Measurements from ENCODE around the gene MME.

The MME gene

GRCh38 chr3:155079746-155080487 is at the start of gene MME:
MME (plus strand) TSS chr3:155080319; CDS start chr3:155084168, 3,849 bp downstream.
- DNase-seq = no peak

- DNase-seq = no peak
These were observed 48.9 kb upstream of the MME start for GRCh38 chr3:155031186-155031585.

GRCh38 chr3:155032918-155033317 is 47.2 kb upstream of the MME start:
- DNase-seq = no peak

DNA sequence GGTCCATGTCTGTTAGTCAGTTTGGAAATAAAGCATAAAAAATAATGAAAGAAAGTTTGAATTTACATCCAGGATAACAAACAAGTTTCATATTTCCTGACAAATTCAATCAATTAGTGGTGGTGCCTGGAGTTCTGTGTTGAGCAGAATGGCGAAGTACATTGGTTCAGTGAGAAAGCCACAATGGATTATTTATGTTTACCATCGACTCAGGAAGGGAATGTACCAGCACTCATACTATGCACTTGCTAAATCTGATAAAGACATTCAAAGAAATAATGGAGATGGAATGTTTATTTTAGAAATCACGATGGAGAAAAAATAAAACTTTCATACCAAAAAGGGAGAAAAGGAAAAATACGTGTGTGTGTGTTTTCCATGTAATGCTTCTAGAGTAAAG is 45.3 kb upstream of the MME start:
- no peak for DNase-seq

GRCh38 chr3:155035553-155035952 is 44.6 kb upstream of the MME start:
- no peak for DNase-seq

DNA sequence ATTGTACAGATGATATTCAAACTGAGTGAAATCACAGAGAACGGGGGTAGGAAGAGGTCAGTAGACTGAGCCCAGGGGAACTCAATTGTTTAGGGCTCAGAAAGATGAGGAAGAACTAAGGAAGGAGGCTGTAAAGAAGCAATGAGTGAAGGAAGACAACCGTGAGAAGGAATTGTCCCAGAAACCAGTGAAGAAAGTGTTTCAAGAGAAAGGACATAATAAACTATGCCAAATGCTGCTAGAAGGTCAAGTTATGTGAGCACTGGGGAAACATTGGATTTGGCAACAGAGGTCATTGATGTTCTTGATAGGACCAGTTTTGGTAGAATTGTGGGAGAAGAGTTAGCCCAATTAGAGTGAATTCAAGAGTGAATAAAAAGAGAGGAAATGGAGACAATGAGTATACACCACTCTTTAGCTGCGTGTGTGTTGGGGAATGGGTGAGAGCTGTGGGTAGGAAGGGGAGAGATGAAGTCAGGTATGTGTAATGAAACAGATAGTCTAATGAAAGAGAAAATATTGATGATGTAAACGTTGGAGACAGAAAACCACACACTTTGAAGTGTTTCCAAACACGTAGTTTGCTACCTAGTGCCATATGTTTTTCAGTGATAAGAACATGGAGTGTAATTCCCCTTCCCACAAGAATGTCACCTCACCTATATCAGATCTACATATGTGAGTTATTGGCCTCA is 42.5 kb upstream of the MME start:
- no peak for DNase-seq

DNA sequence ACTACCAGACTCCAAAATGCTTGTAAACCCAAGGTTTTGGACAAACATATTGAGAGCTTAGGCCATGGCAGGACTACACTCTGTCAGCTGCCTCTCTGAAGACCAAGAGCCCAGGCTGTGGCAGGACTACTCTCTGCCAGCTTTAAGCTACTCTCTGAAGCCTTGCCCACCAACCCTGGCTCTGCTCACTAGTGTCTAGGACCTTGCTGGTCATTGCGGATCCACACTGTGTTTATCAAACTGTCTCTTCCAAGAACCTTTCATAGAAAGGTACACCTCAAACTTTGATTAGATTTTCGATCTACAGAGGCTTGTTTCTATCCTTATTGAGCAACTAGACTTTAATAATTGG is 41.9 kb upstream of the MME start:
- DNase-seq = no peak

DNA sequence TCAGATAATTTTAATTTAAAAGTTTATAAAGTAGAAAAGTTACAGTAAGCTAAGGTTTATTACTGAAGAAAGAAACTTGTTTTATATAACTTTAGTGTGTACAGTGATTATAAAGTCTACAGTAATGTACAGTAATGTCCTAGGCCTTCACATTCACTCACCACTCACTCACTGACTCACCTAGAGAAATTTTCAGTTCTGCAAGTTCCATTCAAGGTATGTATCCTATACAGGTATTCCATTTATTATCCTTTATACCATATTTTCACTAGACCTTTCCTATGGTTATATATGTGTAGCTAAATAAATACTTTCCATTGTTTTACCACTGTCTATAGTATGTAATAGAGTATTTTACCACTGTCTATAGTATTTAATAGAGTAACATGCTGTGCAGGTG is 33.2 kb upstream of the MME start:
- DNase-seq = no peak

DNA sequence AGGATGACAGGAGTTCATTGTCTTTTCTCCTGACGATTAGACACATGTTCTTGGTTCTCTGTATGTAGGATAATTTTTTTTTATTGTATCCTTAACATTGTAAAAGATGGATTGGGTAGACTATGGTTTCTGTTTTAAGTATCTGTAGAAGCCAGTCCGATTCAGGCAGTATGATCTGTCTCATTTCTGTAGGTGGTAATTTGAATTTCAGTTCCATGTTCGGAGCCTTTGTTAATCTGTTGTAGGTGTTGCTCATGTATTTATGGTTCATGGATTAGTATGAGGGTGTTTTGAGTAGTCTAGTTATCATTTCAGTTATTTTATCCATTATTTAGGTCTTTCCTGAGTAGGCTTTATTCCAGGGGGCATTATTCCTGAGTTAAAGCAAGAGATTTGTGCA is 32.4 kb upstream of the MME start:
- no peak for DNase-seq

GRCh38 chr3:155049959-155050358 is 30.2 kb upstream of the MME start:
- DNase-seq = no peak

DNA sequence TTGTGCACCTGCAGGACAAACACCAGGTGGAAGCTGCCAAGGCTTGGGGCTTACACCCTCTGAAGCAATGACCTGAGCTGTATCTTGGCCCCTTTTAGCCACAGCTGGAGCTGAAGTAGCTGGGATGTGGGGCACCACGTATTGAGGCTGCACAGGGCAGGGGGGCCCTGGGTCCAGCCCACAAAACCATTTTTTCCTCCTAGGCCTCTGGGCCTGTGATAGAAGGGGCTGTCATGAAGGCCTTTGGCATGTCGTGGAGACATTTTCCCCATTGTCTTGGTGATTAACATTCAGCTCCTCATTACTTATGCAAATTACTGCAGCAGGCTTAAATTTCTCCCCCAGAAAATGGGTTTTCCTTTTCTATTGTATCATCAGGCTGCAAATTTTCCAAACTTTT is 27.6 kb upstream of the MME start:
- DNase-seq = no peak

GRCh38 chr3:155053756-155054155 is 26.4 kb upstream of the MME start:
- DNase-seq = no peak

DNA sequence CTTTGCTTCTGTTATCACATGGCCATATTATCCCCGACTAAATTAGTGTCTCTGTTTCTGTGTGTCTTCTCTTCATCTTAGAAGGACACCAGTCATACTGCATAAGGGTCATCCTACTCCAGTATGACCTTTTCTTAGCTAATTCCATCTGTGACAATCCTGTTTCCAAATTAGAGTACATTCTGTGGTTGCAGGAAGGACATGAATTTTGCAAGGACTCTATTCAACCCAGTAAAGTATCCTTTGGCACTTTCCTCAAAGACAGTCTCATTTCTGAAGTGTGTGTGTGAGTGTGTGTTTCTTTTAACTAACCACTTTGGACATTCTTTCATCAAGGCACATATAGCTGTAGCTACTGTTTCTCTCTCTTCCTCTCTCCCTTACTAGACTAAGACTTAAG is 15.2 kb upstream of the MME start:
- no peak for DNase-seq

GRCh38 chr3:155065537-155065936 is 14.6 kb upstream of the MME start:
- no peak for DNase-seq

DNA sequence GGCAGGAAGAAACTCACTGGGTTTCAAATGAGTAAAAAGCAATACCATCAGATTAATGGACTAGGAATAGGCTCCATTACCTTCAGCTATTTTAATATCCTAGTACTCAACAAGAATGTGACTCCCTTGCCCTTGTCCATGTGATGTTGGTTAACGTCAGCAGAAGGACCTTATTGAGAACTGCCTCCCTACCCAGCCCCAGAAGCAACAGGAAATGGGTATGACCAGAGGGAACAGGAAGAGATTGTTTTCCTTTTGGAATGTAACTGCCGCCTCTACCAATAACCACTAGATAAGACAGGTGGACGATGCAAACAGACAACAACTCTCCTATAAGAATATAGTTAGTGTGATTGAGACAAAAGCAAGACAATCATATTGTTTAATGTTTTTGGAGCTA is 10.4 kb upstream of the MME start:
- no peak for DNase-seq

DNA sequence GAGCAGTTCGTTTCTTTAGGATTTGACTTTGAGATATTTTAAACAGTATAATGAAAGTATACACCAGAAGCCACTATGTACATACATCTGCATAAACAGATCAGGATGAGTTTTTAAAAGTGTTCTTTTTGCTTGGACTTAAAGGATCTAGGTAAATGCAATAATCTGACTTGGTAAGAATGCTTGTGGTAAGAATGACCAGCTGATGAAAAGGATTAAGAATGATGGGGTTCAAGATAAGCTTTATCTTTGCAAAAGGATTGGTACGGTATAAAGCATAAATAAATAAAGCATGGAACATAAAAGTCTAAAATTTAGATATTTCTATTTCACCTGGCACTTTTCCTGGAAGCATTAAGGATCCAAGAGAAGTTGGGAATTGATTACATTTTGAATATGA is 9.8 kb upstream of the MME start:
- DNase-seq = no peak

DNA sequence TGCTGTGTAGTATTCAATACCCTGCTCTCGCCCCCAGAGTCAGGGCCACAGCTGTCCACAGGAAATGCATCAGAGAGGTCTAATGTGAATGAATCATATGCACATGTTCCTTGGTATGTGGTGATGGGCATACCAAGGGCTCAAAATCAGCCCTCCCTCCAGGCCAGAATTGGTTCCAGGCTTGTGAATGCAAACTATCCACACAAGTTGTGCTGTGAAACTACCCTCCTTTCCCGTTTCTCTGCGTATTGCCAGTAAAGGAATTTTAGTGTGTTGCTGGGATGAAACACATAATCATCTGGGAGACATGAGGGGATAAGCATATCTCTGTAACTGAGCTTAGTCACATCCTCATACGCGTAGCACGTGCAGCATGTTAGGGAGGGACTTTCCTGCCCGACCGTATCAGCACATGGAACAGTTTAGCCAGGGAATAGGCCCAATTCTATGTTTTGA is 9.2 kb upstream of the MME start:
- no peak for DNase-seq

- DNase-seq = no peak
These were observed 4.9 kb upstream of the MME start for GRCh38 chr3:155075200-155075599.

DNA sequence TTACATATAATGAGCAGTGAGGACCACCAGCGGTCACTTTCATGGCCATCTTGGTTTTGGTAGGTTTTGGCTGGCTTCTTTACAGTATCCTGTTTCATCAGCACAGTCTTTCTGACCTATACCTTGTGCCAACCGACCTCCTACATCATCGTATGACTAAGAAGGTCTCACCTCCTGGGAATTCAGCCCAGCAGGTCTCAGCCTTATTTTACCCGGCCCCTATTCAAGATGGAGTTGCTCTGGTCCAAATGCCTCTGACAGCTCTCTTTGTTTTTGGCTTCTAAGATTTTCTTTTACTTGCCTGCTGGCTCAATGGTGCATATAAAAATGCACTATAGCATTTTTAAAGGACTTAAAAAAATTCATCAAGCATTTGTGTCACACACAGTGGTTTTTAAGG is 3.2 kb upstream of the MME start:
- no peak for DNase-seq

- no peak for DNase-seq
These were observed 1.2 kb upstream of the MME start for GRCh38 chr3:155078711-155079467.

GRCh38 chr3:155079468-155079745 is 712 bp upstream of the MME start:
- DNase-seq = no peak

GRCh38 chr3:155080692-155081091 is 573 bp downstream of the MME start:
- no peak for DNase-seq

GRCh38 chr3:155083313-155083905 is 3.3 kb downstream of the MME start:
- DNase-seq = no peak

DNA sequence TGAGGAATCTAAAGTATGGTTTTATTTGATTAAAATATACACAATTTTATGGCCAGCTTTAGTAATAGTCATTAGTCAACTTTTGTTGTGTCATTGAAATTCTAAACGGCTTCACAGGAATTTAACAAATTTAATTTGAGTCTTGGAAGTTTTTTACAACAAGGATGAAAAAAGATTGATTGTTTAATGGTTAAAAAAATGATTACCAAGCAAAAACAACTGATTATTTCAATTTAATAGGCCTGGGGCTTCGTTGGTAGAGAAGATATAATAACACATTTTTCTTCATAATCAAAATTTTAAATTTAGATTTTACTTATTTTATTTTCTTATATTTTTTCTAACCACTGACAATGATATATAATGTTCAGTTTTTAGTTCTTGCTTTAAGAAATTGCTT is 4.4 kb downstream of the MME start:
- DNase-seq = no peak

All from SIG-M5 (cell line).